Ovary (tissue), 3 donors: ENCODE data around the gene OR51A7.
"Not testable (repeated sequence)": the region's sequence is repeated elsewhere in the genome, so short reads cannot be mapped to it uniquely, and the experiment has no call there.

Experiments used
- EP300 ChIP-seq: sonication (generic); formaldehyde crosslinking; IDR thresholded peaks from one replicate; pipeline ENCODE4 v1.6.1; 2017; ENCODE audit warnings: antibody characterized with exemption
- POLR2A ChIP-seq: fragments of 450-650 bp; IDR thresholded peaks from one replicate; pipeline ENCODE4 v1.6.1; 2017; ENCODE audit warnings: antibody characterized with exemption, mild to moderate bottlenecking, moderate library complexity
- TF ChIP-seq, protein P1 (sequence below), 3 donors: fragments of 450-650 bp in 2 of 3; fragments of 200-600 bp in 1 of 3; IDR thresholded peaks; one replicate each; pipeline versions ENCODE4 v1.5.1 to v1.8.0; 2016 to 2022; ENCODE audit warnings: antibody characterized with exemption in 3 of 3, mild to moderate bottlenecking in 1 of 3
- donor health status: DM: no; HTN: no; CAD: no.

DNA sequence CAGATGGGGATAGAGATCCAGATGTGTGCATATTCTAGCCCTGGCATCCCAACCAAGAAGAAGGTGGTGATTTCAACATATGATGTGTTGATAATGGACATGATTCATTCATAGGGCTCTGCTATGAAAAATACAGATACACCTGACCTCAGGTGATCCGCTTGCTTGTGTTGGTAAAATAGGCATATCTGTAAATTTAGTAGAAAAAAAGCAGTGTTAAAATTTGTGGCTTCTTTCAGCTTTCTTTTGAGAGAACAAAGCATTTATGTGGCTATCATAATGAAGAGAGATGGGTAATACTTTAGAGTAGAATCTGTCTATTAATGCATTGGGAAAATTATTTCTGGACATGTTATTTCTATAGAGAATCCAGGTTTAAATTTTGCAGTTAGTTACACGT lies 52.0 kb downstream of the OR51A7 start, which contains the start of gene OR51A2:
- TF ChIP-seq, protein P1, sequence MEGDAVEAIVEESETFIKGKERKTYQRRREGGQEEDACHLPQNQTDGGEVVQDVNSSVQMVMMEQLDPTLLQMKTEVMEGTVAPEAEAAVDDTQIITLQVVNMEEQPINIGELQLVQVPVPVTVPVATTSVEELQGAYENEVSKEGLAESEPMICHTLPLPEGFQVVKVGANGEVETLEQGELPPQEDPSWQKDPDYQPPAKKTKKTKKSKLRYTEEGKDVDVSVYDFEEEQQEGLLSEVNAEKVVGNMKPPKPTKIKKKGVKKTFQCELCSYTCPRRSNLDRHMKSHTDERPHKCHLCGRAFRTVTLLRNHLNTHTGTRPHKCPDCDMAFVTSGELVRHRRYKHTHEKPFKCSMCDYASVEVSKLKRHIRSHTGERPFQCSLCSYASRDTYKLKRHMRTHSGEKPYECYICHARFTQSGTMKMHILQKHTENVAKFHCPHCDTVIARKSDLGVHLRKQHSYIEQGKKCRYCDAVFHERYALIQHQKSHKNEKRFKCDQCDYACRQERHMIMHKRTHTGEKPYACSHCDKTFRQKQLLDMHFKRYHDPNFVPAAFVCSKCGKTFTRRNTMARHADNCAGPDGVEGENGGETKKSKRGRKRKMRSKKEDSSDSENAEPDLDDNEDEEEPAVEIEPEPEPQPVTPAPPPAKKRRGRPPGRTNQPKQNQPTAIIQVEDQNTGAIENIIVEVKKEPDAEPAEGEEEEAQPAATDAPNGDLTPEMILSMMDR (IDR thresholded peaks at IDR 0.05) = not testable (repeated sequence)
- not testable (repeated sequence) for TF ChIP-seq POLR2A, EP300
